Panc1 (cell line): ENCODE results near the gene DCDC2. TPM values are rescaled to one million over a fixed set of nuclear protein-coding genes. Genes with fewer than 3 reads are reported as not detected.

ENCODE experiments used
- ATAC-seq: fragments of 200-7000 bp; cut with Tn5 transposase; 2 replicates; pipeline ENCODE4 v1.9.1; 2020; ENCODE audit warnings: mild to moderate bottlenecking, moderate library complexity
- BruUV-seq: library from RNA; stranded (reverse); fragments of 400-500 nt; replicated peaks from 2 replicates; lab custom pipeline; 2021; lab: Mats Ljungman, UMichigan
- CTCF ChIA-PET: fragments of 300-600 bp; sonication (Branson Sonifier 250); formaldehyde crosslinking; loops from one replicate; lab custom pipeline; 2022; ENCODE audit warnings: antibody characterized with exemption; lab: Charles Lee
- POLR2A ChIA-PET: fragments of 300-600 bp; sonication (Branson Sonifier 250); formaldehyde crosslinking; loops from one replicate; lab custom pipeline; 2022; ENCODE audit warnings: antibody characterized with exemption; lab: Charles Lee
- DNase-seq: peaks from one replicate; pipeline ENCODE4 v3.0.0-alpha.2; 2010; ENCODE audit warnings: low read depth, low spot score
- H3K27ac ChIP-seq: 2 replicates; pipeline ENCODE4 v1.5.1; 2011; ENCODE audit warnings: mild to moderate bottlenecking, low read length, inconsistent platforms
- H3K27me3 ChIP-seq: fragments of 200-500 bp; sonication (Bioruptor generic); 2 replicates; pipeline ENCODE4 v1.6.0; 2014; ENCODE audit warnings: low read length, inconsistent platforms; ENCODE audit not compliant: control insufficient read depth, insufficient read depth
- H3K36me3 ChIP-seq: fragments of 200-500 bp; sonication (Bioruptor generic); 2 replicates; pipeline ENCODE4 v1.5.1; 2014; ENCODE audit warnings: inconsistent platforms, mild to moderate bottlenecking, low read length, moderate library complexity; ENCODE audit not compliant: control insufficient read depth, insufficient read depth
- H3K4me1 ChIP-seq: 2 replicates; pipeline ENCODE4 v1.5.1; 2011; ENCODE audit warnings: inconsistent platforms, mild to moderate bottlenecking, low read length, moderate library complexity; ENCODE audit not compliant: control insufficient read depth, insufficient read depth
- H3K4me3 ChIP-seq, 2 experiments: 2 replicates each; pipeline ENCODE4 v1.5.1; 2011 to 2012; ENCODE audit warnings: low read depth in 2 of 2, low read length in 2 of 2, mild to moderate bottlenecking in 2 of 2, inconsistent platforms in 1 of 2, moderate library complexity in 1 of 2
- H3K9me3 ChIP-seq: fragments of 200-500 bp; sonication (Bioruptor generic); 2 replicates; pipeline ENCODE4 v1.5.1; 2014; ENCODE audit warnings: low read depth, mild to moderate bottlenecking, inconsistent platforms, low read length, moderate library complexity; ENCODE audit not compliant: control insufficient read depth, insufficient read depth
- POLR2AphosphoS5 ChIP-seq: IDR thresholded peaks from 2 replicates; pipeline ENCODE4 v1.6.1; 2012; ENCODE audit warnings: mild to moderate bottlenecking, low read depth, low read length, moderate library complexity
- SIN3A ChIP-seq: IDR thresholded peaks from 2 replicates; pipeline ENCODE4 v1.6.1; 2012; ENCODE audit warnings: low read depth, mild to moderate bottlenecking, low read length, moderate library complexity, borderline replicate concordance; ENCODE audit not compliant: insufficient read depth
- TCF7L2 ChIP-seq: IDR thresholded peaks from 2 replicates; pipeline ENCODE4 v1.6.1; 2011; ENCODE audit warnings: mild to moderate bottlenecking, low read depth, low read length, inconsistent platforms
- in situ Hi-C: cut with HindIII; loops from 2 replicates; pipeline ENCODE4 v1.10.0; 2016; ENCODE audit warnings: low sequenced_read_pairs, low pct_unique_long_range_greater_than_20kb
- intact Hi-C: fragments of 100-400 bp; cut with micrococcal nuclease; formaldehyde crosslinking; loops from one replicate; pipeline ENCODE4 v1.10.0; 2022; ENCODE audit not compliant: unreplicated experiment
- total RNA-seq: library from RNA; stranded (reverse); gene quantifications from one replicate; pipeline ENCODE4 v1.2.1, GENCODE V29; 2021; ENCODE audit not compliant: unreplicated experiment
- TF ChIP-seq, protein P1 (sequence below): fragments of 450-650 bp; IDR thresholded peaks from 2 replicates; pipeline ENCODE4 v1.5.1; 2017; ENCODE audit warnings: mild to moderate bottlenecking
- TF ChIP-seq, protein P2 (sequence below), 2 experiments: IDR thresholded peaks; 2 replicates each; pipeline ENCODE4 v1.6.1; 2011 to 2012; ENCODE audit warnings: low read depth in 2 of 2, control low read depth in 1 of 2, low read length in 1 of 2, mild to moderate bottlenecking in 1 of 2, moderate library complexity in 1 of 2; ENCODE audit not compliant: insufficient read depth in 1 of 2

Gene DCDC2
- total RNA-seq, 1 experiment from 2014 or later = 0.15 TPM

DNA sequence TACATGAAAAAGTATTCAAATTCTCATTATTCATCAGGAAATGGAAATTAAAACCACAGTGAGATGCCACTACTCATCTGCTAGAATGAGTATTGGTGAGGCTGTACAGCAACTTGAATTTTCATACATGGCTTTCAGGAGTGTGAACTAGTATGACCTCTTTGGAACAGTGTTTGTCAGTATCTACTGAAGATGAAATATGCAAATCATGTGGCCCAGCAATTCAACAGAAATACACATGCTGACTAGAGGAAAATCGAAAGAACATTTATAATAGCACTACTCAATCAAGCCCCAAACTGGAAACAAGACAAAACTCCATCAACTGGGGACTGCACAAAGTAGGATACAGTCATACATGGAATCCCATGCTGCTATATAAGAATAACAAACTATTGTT lies 102.2 kb downstream of the DCDC2 start:
- ChIA-PET CTCF (no interaction called here), POLR2A (no interaction called here)
- intact Hi-C loops = no loop called here
- Histone ChIP-seq H3K4me1 (no peaks in the 10 kb centered on the region), H3K27me3 (peaks cover 6% of the 10 kb centered on the region), H3K36me3 (no peaks in the 10 kb centered on the region), H3K9me3 (peaks cover 7% of the 10 kb centered on the region; the same call in 1 of the 2 replicates), H3K27ac (no peak overlapping the region), H3K4me3 (no peak overlapping the region)
- DNase-seq (no peak), ATAC-seq (no peak)
- no TSS peak for BruUV-seq
- in situ Hi-C loops = no loop called here
- TF ChIP-seq SIN3A = no peak
- TF ChIP-seq TCF7L2 = no peak
- TF ChIP-seq POLR2AphosphoS5 = no peak
- TF ChIP-seq, protein P1, sequence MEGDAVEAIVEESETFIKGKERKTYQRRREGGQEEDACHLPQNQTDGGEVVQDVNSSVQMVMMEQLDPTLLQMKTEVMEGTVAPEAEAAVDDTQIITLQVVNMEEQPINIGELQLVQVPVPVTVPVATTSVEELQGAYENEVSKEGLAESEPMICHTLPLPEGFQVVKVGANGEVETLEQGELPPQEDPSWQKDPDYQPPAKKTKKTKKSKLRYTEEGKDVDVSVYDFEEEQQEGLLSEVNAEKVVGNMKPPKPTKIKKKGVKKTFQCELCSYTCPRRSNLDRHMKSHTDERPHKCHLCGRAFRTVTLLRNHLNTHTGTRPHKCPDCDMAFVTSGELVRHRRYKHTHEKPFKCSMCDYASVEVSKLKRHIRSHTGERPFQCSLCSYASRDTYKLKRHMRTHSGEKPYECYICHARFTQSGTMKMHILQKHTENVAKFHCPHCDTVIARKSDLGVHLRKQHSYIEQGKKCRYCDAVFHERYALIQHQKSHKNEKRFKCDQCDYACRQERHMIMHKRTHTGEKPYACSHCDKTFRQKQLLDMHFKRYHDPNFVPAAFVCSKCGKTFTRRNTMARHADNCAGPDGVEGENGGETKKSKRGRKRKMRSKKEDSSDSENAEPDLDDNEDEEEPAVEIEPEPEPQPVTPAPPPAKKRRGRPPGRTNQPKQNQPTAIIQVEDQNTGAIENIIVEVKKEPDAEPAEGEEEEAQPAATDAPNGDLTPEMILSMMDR = no peak
- TF ChIP-seq, protein P2, sequence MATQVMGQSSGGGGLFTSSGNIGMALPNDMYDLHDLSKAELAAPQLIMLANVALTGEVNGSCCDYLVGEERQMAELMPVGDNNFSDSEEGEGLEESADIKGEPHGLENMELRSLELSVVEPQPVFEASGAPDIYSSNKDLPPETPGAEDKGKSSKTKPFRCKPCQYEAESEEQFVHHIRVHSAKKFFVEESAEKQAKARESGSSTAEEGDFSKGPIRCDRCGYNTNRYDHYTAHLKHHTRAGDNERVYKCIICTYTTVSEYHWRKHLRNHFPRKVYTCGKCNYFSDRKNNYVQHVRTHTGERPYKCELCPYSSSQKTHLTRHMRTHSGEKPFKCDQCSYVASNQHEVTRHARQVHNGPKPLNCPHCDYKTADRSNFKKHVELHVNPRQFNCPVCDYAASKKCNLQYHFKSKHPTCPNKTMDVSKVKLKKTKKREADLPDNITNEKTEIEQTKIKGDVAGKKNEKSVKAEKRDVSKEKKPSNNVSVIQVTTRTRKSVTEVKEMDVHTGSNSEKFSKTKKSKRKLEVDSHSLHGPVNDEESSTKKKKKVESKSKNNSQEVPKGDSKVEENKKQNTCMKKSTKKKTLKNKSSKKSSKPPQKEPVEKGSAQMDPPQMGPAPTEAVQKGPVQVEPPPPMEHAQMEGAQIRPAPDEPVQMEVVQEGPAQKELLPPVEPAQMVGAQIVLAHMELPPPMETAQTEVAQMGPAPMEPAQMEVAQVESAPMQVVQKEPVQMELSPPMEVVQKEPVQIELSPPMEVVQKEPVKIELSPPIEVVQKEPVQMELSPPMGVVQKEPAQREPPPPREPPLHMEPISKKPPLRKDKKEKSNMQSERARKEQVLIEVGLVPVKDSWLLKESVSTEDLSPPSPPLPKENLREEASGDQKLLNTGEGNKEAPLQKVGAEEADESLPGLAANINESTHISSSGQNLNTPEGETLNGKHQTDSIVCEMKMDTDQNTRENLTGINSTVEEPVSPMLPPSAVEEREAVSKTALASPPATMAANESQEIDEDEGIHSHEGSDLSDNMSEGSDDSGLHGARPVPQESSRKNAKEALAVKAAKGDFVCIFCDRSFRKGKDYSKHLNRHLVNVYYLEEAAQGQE (IDR thresholded peaks at IDR 0.05; ENCODE audit: insufficient read depth in 1 of 2, low read depth in 2 of 2, low read length in 1 of 2) = no peak

DNA sequence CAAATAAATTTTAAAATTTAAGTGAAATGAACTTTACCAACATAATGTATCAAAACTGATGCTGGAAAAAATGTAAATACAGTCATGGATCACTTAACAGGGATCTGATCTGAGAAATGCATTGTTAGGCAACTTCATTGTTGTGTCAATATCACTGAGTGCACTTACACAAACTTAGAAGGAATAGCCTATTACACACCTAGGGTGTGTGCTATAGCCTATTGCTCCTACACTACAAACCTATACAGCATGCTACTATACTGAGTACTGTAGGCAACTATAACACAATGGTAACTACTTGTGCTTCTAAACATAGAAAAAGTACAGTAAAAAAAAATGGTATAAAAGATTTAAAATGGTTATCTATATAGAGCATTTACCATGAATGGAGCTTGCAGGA lies 104.5 kb downstream of the DCDC2 start:
- peaks cover 2% of the 10 kb centered on the region; the same call in 1 of the 2 replicates for H3K27me3 ChIP-seq
- intact Hi-C loops (no loop called here), in situ Hi-C loops (no loop called here)
- no peak overlapping the region for H3K27ac ChIP-seq
- DNase-seq = no peak
- ChIA-PET POLR2A (no interaction called here), CTCF (no interaction called here)
- no peaks in the 10 kb centered on the region for H3K36me3 ChIP-seq
- H3K4me3 ChIP-seq = no peak overlapping the region
- no peak for TF ChIP-seq POLR2AphosphoS5
- TF ChIP-seq, protein P1 = no peak
- no peak for TF ChIP-seq SIN3A
- TF ChIP-seq, protein P2 (IDR thresholded peaks at IDR 0.05; ENCODE audit: insufficient read depth in 1 of 2, low read depth in 2 of 2, low read length in 1 of 2) = no peak
- no peak for TF ChIP-seq TCF7L2
- peaks cover 7% of the 10 kb centered on the region; the same call in 1 of the 2 replicates for H3K9me3 ChIP-seq
- H3K4me1 ChIP-seq = no peaks in the 10 kb centered on the region
- ATAC-seq = no peak
- no TSS peak for BruUV-seq
